Spleen (tissue), 7 donors: Measurements from ENCODE around the gene PIP5K1B.

Experiments
- POLR2A ChIP-seq, 3 donors: fragments of 450-650 bp; IDR thresholded peaks; one replicate each; pipeline ENCODE4 v1.5.1; 2017; ENCODE audit warnings: antibody characterized with exemption in 3 of 3, mild to moderate bottlenecking in 1 of 3
- TF ChIP-seq, protein P1 (sequence below), 11 experiments: fragments of 200-600 bp in 7 of 11; fragments of 450-650 bp in 4 of 11; sonication (generic) in 4 of 11; IDR thresholded peaks in 8 of 11; conservative IDR thresholded peaks in 3 of 11; 1 replicate in 7 of 11; 2 replicates in 4 of 11; pipeline versions ENCODE4 v1.4.0 to v1.8.0; 2016 to 2021; ENCODE audit warnings: antibody characterized with exemption in 11 of 11, inconsistent platforms in 4 of 11, mild to moderate bottlenecking in 1 of 11
- donor health status: DM: no; HTN: no; CAD: no; lungs with moderate emphysema.
- donor health status: DM: no; HTN: no; CAD: no.
- donor health status: DM: no; HTN: no; CAD: no.

DNA sequence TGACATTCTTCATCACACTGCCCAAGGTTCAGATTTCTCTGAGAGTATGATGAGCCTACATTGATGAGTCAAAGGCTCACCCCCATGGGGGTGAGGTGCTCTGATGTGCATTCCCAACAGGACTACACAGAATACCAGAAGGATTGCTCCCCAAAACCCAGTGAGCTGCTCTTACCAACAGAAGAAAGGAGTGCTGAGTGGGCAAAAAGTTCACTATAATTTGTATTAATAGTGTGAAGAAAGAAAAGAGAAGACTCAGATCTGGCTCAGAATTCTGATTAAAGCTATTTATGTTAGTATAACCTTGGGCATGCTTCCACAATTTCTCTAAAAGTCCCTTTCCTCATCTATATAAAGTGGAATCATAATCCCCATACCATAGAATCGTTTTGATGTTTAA lies 262.8 kb downstream of the PIP5K1B start:
- TF ChIP-seq, protein P1, sequence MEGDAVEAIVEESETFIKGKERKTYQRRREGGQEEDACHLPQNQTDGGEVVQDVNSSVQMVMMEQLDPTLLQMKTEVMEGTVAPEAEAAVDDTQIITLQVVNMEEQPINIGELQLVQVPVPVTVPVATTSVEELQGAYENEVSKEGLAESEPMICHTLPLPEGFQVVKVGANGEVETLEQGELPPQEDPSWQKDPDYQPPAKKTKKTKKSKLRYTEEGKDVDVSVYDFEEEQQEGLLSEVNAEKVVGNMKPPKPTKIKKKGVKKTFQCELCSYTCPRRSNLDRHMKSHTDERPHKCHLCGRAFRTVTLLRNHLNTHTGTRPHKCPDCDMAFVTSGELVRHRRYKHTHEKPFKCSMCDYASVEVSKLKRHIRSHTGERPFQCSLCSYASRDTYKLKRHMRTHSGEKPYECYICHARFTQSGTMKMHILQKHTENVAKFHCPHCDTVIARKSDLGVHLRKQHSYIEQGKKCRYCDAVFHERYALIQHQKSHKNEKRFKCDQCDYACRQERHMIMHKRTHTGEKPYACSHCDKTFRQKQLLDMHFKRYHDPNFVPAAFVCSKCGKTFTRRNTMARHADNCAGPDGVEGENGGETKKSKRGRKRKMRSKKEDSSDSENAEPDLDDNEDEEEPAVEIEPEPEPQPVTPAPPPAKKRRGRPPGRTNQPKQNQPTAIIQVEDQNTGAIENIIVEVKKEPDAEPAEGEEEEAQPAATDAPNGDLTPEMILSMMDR (IDR thresholded peaks at IDR 0.05 in 8 of 11, conservative IDR thresholded peaks at IDR 0.05 in 3 of 11) = no peak
- no peak for TF ChIP-seq POLR2A (IDR thresholded peaks at IDR 0.05)
